Measurements from ENCODE around the gene TMEM259. TPM values are rescaled to one million over a fixed set of nuclear protein-coding genes. Genes with fewer than 3 reads are reported as not detected.
"Not testable (repeated sequence)": the region's sequence is repeated elsewhere in the genome, so short reads cannot be mapped to it uniquely, and the experiment has no call there.

The TMEM259 gene
- total RNA-seq, 1 experiment from 2014 or later, result 155 TPM

DNA sequence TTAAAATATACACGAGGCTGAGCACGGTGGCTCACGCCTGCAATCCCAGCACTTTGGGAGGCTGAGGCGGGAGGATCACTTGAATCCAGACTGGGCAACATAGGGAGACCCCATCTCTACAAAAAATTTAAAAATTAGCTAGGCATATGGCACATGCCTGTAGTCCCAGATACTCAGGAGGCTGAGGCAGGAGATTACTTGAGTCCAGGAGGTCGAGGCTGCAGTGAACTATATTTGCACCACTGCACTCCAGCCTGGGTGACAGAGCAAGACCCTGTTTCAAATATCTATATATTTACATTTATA lies 2.9 kb upstream of the TMEM259 start:
- BruUV-seq (replicated peaks); H3K9me3 ChIP-seq (ENCODE audit: insufficient read depth, low read depth); H3K27me3 ChIP-seq (ENCODE audit: insufficient read depth, low read depth); intact Hi-C loops (cut with micrococcal nuclease; ENCODE audit: unreplicated experiment); H3K27ac ChIP-seq; H2AFZ ChIP-seq; H3K9me2 ChIP-seq (ENCODE audit: insufficient read depth); DNase-seq; H3K4me3 ChIP-seq; POLR2A ChIA-PET (ENCODE audit: unreplicated experiment); H3K36me3 ChIP-seq (ENCODE audit: low read depth); H3K4me2 ChIP-seq: not testable (repeated sequence)
- H3F3A ChIP-seq (ENCODE audit: insufficient read depth, low read depth), result peaks cover 40% of the 10 kb centered on the region
- peaks cover 19% of the 10 kb centered on the region for H3K4me1 ChIP-seq (replicated peaks; ENCODE audit: insufficient read depth)
- peaks cover 16% of the 10 kb centered on the region for H4K20me1 ChIP-seq (ENCODE audit: insufficient read depth)
- CTCF ChIA-PET, result interaction anchor here (0.7 kb wide), 1 partner anchor 230 kb away, joined by 4 read pairs; no protein-coding TSS in a partner anchor
- peaks cover 36% of the 10 kb centered on the region for H3K79me2 ChIP-seq (ENCODE audit: low read depth)

DNA sequence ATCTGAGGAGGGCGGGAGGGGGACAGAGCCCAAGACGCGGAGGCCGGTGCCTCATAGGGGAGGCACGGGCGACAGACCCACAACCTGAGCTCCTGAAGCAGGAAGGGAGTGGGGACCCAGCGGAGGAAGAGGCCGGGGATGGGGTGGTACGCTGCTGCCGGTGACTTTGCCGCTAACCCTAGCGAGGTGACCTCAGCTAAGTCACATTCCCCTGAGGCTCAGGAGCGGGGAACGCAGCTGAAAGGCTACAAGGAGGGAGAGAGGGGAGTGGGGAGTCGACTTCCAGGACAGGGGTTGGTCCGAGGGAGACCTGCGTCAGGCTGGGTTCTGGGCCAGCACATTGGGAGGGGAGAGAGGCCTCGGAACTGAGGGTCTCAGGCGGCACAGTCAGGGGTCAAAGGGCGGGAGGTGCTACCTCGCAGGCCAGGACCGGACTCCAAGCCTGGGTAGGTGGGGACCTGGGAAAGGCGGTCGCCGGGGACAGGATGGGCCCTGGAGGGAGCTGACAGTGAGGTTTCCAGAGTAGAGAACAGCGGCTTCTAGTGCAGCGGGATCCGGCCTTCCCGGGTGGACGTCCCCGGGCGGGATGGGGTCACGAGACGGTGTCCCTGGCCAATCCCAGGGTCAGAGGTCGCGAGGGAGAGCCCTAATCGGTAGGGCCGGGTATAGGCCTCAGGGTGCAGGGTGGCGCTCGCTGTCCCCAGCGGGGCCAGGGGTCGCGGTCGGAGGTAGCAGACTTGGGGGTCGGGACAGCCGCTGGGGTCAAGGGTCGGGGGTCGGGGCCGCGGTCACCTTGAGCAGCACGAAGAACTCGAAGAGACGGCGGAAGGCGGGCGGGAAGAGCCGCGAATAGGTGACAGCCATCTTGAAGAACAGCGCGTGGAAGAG lies 699 bp downstream of the TMEM259 start:
- POLR2A ChIA-PET (ENCODE audit: unreplicated experiment), result no interaction called here
- TF ChIP-seq, protein P1, sequence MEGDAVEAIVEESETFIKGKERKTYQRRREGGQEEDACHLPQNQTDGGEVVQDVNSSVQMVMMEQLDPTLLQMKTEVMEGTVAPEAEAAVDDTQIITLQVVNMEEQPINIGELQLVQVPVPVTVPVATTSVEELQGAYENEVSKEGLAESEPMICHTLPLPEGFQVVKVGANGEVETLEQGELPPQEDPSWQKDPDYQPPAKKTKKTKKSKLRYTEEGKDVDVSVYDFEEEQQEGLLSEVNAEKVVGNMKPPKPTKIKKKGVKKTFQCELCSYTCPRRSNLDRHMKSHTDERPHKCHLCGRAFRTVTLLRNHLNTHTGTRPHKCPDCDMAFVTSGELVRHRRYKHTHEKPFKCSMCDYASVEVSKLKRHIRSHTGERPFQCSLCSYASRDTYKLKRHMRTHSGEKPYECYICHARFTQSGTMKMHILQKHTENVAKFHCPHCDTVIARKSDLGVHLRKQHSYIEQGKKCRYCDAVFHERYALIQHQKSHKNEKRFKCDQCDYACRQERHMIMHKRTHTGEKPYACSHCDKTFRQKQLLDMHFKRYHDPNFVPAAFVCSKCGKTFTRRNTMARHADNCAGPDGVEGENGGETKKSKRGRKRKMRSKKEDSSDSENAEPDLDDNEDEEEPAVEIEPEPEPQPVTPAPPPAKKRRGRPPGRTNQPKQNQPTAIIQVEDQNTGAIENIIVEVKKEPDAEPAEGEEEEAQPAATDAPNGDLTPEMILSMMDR (conservative IDR thresholded peaks at IDR 0.05), result no peak
- no peak for TF ChIP-seq EZH2 (IDR thresholded peaks at IDR 0.05; ENCODE audit: low read depth)
- Histone ChIP-seq H3K9me3 (ENCODE audit: insufficient read depth, low read depth) (no peaks in the 10 kb centered on the region), H3K4me2 (peak overlapping the region; percentile 95), H3K27ac (peak overlapping the region; percentile 77; the same call in 1 of the 2 replicates), H3K36me3 (ENCODE audit: low read depth) (no peaks in the 10 kb centered on the region), H3K9me2 (ENCODE audit: insufficient read depth) (no peaks in the 10 kb centered on the region), H3K27me3 (ENCODE audit: insufficient read depth, low read depth) (no peaks in the 10 kb centered on the region), H4K20me1 (ENCODE audit: insufficient read depth) (peaks cover 47% of the 10 kb centered on the region), H2AFZ (no peak overlapping the region; the same call in 1 of the 2 replicates), H3K4me1 (replicated peaks; ENCODE audit: insufficient read depth) (peaks cover 37% of the 10 kb centered on the region), H3F3A (ENCODE audit: insufficient read depth, low read depth) (peaks cover 34% of the 10 kb centered on the region), H3K79me2 (ENCODE audit: low read depth) (peaks cover 56% of the 10 kb centered on the region), H3K4me3 (peak overlapping the region; percentile 86)
- DNase-seq, result no peak
- CTCF ChIA-PET, result interaction anchor here (0.5 kb wide), 1 partner anchor 18 kb away, joined by 3 read pairs; no protein-coding TSS in a partner anchor
- BruUV-seq (replicated peaks), result TSS peak; percentile 48
- intact Hi-C loops (cut with micrococcal nuclease; ENCODE audit: unreplicated experiment), result no loop called here

DNA sequence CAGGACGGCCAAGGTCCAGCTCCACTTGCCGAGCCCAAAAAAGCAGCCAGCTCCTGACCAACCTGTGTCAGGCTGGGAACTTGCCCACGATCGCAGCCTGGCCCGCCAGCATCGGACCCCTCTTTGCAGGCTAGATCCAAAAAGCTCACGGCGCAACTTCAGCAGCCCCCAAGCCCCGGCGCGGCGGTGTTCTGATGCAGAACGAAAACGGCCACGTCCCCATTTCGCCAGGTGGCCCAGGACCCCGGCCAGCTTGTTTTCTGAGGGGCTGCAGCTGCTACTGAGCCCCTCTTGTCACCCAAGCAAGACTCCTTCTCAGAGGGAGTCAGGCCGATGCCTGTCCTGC lies 1.3 kb downstream of the TMEM259 start:
- intact Hi-C loops (cut with micrococcal nuclease; ENCODE audit: unreplicated experiment), result no loop called here
- Histone ChIP-seq H3K79me2 (ENCODE audit: low read depth) (peaks cover 63% of the 10 kb centered on the region), H2AFZ (no peak overlapping the region), H3K9me3 (ENCODE audit: insufficient read depth, low read depth) (no peaks in the 10 kb centered on the region), H3K27me3 (ENCODE audit: insufficient read depth, low read depth) (no peaks in the 10 kb centered on the region), H3K36me3 (ENCODE audit: low read depth) (no peaks in the 10 kb centered on the region), H4K20me1 (ENCODE audit: insufficient read depth) (peaks cover 54% of the 10 kb centered on the region), H3K4me1 (replicated peaks; ENCODE audit: insufficient read depth) (peaks cover 37% of the 10 kb centered on the region), H3K9me2 (ENCODE audit: insufficient read depth) (no peaks in the 10 kb centered on the region), H3K27ac (no peak overlapping the region), H3K4me2 (peak overlapping the region; percentile 95), H3K4me3 (peak overlapping the region; percentile 86), H3F3A (ENCODE audit: insufficient read depth, low read depth) (peaks cover 34% of the 10 kb centered on the region)
- ChIA-PET CTCF (interaction anchor here (0.5 kb wide), 1 partner anchor 18 kb away, joined by 3 read pairs; no protein-coding TSS in a partner anchor), POLR2A (ENCODE audit: unreplicated experiment) (no interaction called here)
- no peak for DNase-seq
- TF ChIP-seq, protein P1 (conservative IDR thresholded peaks at IDR 0.05), result no peak
- no peak for TF ChIP-seq EZH2 (IDR thresholded peaks at IDR 0.05; ENCODE audit: low read depth)
- no TSS peak for BruUV-seq (replicated peaks)
